ENCODE measurements around the gene NME7. TPM values are rescaled to one million over a fixed set of nuclear protein-coding genes. Genes with fewer than 3 reads are reported as not detected.

Gene NME7
- total RNA-seq, 1 experiment from 2014 or later: 13.8 TPM

- Mint-ChIP-seq H3K36me3 (no peaks in the 10 kb centered on the region), H3K27me3 (ENCODE audit: low read depth) (no peaks in the 10 kb centered on the region), H3K9me3 (no peaks in the 10 kb centered on the region), H3K27ac (no peak overlapping the region), H3K4me1 (peaks cover 5% of the 10 kb centered on the region; the same call in 1 of the 2 replicates), H3K4me3 (no peak overlapping the region)
- ATAC-seq (peak; percentile 77), DNase-seq (ENCODE audit: low spot score) (no peak)
- CTCF ChIA-PET: no interaction called here
- POLR2A ChIA-PET: no interaction called here
- TF ChIP-seq ZNF121 (CRISPR knock-in tag; IDR thresholded peaks at IDR 0.05): no peak
- no peak for TF ChIP-seq FOXK1 (CRISPR knock-in tag; IDR thresholded peaks at IDR 0.05)
- TF ChIP-seq CTCF (IDR thresholded peaks at IDR 0.05): no peak
- TF ChIP-seq NFATC4 (CRISPR knock-in tag; IDR thresholded peaks at IDR 0.05): no peak
- no peak for TF ChIP-seq USF2 (CRISPR knock-in tag; IDR thresholded peaks at IDR 0.05)
- TF ChIP-seq TP53 (CRISPR knock-in tag; IDR thresholded peaks at IDR 0.05): no peak
- no peak for TF ChIP-seq PREB (CRISPR knock-in tag; IDR thresholded peaks at IDR 0.05; ENCODE audit: borderline replicate concordance)
- TF ChIP-seq HMGA2 (CRISPR knock-in tag; IDR thresholded peaks at IDR 0.05): no peak
These were observed 96.5 kb downstream of the NME7 start for GRCh38 chr1:169271098-169271497.

- Mint-ChIP-seq H3K27me3 (ENCODE audit: low read depth) (no peaks in the 10 kb centered on the region), H3K4me3 (no peak overlapping the region), H3K4me1 (peaks cover 2% of the 10 kb centered on the region; the same call in 1 of the 2 replicates), H3K36me3 (no peaks in the 10 kb centered on the region), H3K9me3 (peaks cover 24% of the 10 kb centered on the region), H3K27ac (no peak overlapping the region)
- TF ChIP-seq CREB1 (CRISPR knock-in tag; IDR thresholded peaks at IDR 0.05): no peak
- TF ChIP-seq ZNF423 (CRISPR knock-in tag; IDR thresholded peaks at IDR 0.05): no peak
- ATAC-seq (no peak), DNase-seq (ENCODE audit: low spot score) (no peak)
- ChIA-PET POLR2A (no interaction called here), CTCF (no interaction called here)
These were observed 101.5 kb downstream of the NME7 start for GRCh38 chr1:169266133-169266532.

- Mint-ChIP-seq H3K4me3 (no peak overlapping the region), H3K27me3 (ENCODE audit: low read depth) (no peaks in the 10 kb centered on the region), H3K27ac (no peak overlapping the region), H3K4me1 (no peaks in the 10 kb centered on the region), H3K9me3 (peaks cover 30% of the 10 kb centered on the region), H3K36me3 (peaks cover 6% of the 10 kb centered on the region; the same call in 1 of the 2 replicates)
- no peak for ATAC-seq
- ChIA-PET POLR2A (no interaction called here), CTCF (no interaction called here)
- no peak for DNase-seq (ENCODE audit: low spot score)
- no peak for TF ChIP-seq HMGA2 (CRISPR knock-in tag; IDR thresholded peaks at IDR 0.05)
- TF ChIP-seq IRF1 (CRISPR knock-in tag; IDR thresholded peaks at IDR 0.05): no peak
- no peak for TF ChIP-seq ZNF121 (CRISPR knock-in tag; IDR thresholded peaks at IDR 0.05)
- no peak for TF ChIP-seq NFYB (CRISPR knock-in tag; conservative IDR thresholded peaks at IDR 0.05; ENCODE audit: low read depth)
- TF ChIP-seq E2F4 (CRISPR knock-in tag; IDR thresholded peaks at IDR 0.05; ENCODE audit: borderline replicate concordance, low read depth): no peak
- no peak for TF ChIP-seq USF1 (CRISPR knock-in tag; IDR thresholded peaks at IDR 0.05)
- TF ChIP-seq KAT7 (CRISPR knock-in tag; IDR thresholded peaks at IDR 0.05; ENCODE audit: borderline replicate concordance): no peak
- TF ChIP-seq RELA (CRISPR knock-in tag; IDR thresholded peaks at IDR 0.05; ENCODE audit: borderline replicate concordance): no peak
- TF ChIP-seq ARID4B (CRISPR knock-in tag; IDR thresholded peaks at IDR 0.05; ENCODE audit: borderline replicate concordance): no peak
- no peak for TF ChIP-seq FOXK1 (CRISPR knock-in tag; IDR thresholded peaks at IDR 0.05)
- no peak for TF ChIP-seq ZNF219 (CRISPR knock-in tag; IDR thresholded peaks at IDR 0.05; ENCODE audit: borderline replicate concordance)
- TF ChIP-seq ATF6 (CRISPR knock-in tag; IDR thresholded peaks at IDR 0.05): no peak
These were observed 104.5 kb downstream of the NME7 start for GRCh38 chr1:169263059-169263458.

All from WTC11 (cell line).